NCI-H748 (cell line): ENCODE data around the gene TMOD1.
A peak's percentile ranks its signal among the peaks of the same experiment; 100 is the strongest.
"Not testable (repeated sequence)": the region's sequence is repeated elsewhere in the genome, so short reads cannot be mapped to it uniquely, and the experiment has no call there.

Experiments
- DNase-seq: peaks from one replicate; lab custom pipeline; 2025; ENCODE audit not compliant: unreplicated experiment; lab: John Stamatoyannopoulos, UW

The TMOD1 gene

GRCh38 chr9:97497558-97498375 is 3.7 kb upstream of the TMOD1 start:
- DNase-seq, result not testable (repeated sequence)

DNA sequence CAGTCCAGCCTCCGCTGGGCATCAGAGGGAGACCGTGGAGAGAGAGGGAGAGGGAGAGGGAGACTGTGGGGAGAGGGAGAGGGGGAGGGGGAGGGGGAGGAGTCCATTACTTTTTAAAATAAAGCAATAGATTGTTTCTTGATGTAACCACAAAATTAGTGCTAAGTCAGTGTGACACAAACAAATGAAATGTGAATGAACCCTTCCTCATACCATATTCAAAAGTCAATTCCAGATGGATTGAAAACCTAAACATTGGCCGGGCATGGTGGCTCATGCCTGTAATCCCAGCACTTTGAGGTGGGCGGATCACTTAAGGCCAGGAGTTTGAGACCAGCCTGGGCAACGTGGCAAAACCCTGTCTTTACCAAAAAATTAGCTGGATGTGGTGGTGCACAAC is 2.6 kb upstream of the TMOD1 start:
- DNase-seq, result not testable (repeated sequence)

GRCh38 chr9:97500263-97500662 is 1.2 kb upstream of the TMOD1 start:
- no peak for DNase-seq

DNA sequence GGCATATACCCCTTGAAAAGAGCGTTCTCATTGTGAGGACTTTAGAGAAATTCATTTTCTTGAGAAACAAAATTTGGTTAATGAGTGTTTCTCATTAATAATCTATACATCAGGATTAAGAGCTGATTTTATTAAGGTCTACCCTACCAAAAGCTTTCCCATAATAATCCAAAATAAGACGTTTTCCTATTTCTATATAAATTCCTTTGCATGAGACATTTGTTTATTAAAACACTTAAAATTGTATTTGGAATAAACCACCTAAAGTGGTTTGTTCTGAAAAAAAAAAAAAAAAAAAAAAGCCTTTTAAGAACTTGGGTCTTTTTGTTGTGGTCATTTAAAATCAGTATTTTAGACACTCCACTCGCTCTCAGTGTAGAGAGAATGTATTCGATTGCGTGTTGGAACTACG is 695 bp upstream of the TMOD1 start:
- no peak for DNase-seq

DNA sequence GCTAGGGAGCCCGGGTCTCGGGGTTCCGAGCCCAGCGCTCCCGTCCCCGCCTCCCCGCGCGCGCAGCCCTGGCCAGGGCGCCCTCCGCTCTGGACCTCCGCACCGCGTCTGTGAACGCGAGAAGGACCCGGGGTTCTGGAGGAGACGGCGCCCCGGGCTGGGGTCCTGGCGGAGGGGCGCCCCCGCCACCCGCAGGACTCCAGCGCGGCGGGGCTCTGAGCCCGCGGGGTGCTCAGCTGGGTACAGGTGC is 431 bp downstream of the TMOD1 start:
- peak; percentile 54 for DNase-seq

DNA sequence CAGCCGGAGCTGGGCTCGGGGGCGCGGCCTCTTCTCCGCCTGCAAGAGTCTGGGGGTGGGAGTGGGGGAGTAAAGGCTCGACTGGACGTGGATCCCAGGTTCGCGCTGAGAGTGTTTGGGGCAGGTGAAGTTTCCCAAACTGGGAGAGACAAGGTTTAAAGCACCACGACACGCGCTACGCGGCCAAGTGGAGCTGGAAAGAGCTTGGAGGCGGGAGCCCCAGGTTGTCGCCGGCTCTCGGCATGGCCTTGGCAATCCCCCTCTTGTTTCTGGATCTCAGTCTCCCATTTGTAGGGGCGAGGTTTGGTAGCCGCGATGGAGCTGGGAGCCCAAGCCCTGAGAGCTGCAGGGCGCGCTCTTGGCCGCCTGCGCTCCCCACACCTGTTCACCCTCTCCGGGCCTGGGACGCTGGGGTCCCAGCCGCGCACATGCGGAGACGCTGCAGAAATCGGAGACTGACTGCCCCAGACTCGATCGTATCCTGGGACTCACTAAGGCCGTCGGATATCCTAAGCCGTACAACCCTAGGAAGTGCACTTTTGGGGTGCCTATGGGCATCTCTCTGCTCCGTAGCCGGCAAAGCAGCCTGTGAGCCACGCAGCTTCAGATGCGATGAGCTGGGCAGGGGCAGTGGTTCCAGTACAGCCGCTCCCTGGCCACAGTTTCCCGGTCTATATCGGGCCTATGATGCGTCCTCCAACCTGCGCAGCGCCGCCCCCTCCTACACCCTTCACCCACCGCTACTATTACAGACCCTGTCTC is 937 bp downstream of the TMOD1 start:
- peak; percentile 31 for DNase-seq

GRCh38 chr9:97502984-97503861 is 1.8 kb downstream of the TMOD1 start:
- DNase-seq, result no peak

- DNase-seq, result no peak
Measured at GRCh38 chr9:97503862-97504210, 2.4 kb downstream of the TMOD1 start.

DNA sequence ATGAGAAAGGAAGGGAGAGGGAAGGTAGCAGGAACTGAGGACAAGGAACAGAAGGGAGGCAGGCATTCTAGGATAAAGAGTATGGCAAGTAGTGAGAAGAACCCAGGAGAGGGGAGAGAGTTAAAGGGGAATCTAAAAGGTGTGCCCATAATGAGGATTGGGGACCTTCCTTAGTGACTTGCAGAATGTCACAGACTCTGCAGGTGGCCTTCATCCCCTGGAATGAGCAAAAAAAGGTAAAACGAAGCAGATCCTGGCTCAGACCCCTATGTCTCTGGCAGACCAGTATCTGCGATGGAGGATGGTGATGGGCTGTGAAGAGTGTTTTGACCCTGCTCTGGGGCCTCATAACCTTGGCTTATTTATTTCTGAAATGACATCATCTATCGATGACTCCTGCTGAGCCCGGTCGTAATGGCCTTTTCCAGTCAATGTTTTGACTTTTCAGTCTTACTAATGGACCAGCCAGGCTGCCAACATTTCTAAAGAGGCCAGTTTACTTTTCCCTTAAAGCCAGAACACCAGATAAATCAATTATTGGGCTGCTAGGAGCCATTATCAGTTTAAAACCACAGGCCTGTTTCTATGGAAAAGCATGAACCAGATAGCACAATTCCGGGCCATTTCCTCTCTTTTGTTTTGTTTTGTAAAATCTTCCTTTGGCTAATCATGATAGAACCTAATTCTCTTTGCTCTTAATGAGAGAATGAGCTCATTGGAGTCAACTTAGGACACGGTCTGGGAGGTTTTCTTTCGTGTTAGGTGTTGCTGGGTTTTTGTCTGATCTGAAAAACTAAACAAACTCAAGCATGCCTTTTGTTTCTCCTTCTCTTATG is 3.1 kb downstream of the TMOD1 start:
- DNase-seq, result peak; percentile 58

DNA sequence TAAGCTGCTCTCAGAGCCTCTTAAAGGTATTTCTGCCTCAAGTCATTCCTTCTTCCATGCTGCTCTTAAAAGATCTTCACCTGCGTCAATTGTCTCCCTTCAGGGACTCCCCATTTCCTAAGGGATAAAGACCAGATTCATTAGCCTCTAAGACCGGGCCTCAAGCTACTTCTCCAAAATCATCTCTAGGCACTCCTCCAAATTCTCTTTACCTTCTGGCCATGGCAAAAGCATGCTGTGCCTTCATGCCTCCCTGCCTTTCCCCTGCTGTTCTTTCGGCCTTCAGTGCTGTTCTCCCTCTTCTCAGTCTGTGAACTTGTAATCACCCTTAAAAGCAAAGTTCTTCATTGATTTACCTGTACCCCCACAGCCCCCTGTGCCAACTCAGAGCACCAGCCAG is 4.4 kb downstream of the TMOD1 start:
- DNase-seq, result no peak

- DNase-seq, result no peak
Measured at GRCh38 chr9:97506306-97506705, 4.8 kb downstream of the TMOD1 start.

DNA sequence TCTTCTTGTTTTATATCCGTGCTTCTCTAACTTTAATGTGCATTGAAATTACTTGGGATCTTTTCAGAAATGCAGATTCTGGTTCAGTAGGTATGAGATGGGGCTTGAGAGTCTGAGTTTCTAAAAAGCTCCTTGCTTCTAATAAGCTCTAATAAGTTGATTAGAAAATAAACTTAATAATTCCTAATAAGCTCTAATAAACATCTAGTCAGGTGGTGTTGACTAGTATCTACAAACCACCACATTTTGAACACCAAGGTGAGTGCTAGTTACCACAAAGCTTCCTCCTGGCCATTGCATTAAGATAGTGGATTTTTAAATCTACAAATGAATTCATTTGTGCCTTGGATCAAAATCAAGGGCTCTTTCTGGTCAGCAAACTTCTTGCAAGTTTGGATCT is 5.3 kb downstream of the TMOD1 start:
- no peak for DNase-seq

DNA sequence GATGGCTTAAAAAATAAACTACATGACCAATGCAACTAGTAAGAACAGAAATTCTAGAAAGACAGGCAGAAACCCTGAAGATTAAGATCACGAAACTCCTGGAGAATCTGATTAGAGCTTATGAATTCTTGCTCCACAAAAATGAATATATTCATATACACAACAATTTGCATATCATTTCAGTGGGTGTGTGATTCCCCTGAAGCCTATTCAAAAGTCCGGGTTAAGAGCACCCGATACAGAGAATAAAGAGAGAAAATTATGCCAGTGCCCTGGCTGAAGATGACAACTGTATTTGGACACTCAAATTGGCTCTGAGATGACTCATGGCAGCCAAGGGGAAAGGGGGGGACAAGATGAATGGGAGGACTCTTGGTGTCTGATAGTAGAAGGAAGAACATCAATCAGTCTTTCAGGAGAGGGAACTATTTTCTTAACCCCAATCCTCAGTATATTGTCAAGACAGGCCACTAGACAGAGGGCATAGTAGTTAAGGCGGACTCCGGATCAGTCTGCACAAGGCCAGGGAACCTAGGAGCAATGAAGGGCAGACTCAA is 6.0 kb downstream of the TMOD1 start:
- DNase-seq, result no peak

GRCh38 chr9:97508852-97509251 is 7.4 kb downstream of the TMOD1 start:
- no peak for DNase-seq

DNA sequence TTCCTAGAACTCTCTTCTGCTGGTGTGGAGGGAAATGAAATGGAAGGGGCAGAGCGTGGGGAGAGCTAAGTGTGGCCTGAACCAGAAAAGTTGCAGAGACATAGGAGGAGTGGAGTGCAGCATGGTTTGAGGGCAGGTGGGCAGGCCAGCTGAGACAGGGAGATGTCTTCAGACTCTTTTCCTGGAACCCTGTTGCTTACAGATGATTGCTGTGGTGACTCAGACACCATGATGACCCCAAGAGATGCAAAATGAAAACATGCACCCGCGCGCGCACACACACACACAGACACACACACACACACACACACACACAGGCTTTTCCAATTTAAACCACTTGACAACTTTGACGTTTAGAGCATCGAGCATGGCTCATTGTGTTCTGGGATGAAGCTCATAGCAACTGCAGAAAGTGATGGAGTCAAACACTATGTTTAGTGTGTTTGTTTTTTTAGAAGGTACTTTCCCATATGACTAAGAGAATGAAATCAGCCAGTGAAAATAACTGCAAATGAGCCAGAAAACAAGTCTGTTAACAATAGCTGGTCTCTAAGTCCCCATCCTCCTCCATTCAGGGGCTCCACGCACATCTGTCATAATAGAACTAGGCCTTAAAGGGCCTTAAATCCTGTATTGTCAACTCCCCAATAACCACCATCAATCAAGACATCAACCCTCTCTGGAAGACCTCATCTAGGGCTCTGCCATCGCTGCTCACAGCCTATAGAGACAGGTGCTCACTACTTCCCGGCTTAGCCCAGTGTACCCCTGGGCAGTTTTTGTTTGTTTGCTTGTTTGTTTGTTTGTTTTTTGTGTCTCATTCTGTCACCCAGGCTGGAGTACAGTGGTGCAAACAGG is 9.6 kb downstream of the TMOD1 start:
- no peak for DNase-seq

GRCh38 chr9:97511655-97512427 is 10.4 kb downstream of the TMOD1 start:
- no peak for DNase-seq

GRCh38 chr9:97512966-97513560 is 11.6 kb downstream of the TMOD1 start:
- no peak for DNase-seq

DNA sequence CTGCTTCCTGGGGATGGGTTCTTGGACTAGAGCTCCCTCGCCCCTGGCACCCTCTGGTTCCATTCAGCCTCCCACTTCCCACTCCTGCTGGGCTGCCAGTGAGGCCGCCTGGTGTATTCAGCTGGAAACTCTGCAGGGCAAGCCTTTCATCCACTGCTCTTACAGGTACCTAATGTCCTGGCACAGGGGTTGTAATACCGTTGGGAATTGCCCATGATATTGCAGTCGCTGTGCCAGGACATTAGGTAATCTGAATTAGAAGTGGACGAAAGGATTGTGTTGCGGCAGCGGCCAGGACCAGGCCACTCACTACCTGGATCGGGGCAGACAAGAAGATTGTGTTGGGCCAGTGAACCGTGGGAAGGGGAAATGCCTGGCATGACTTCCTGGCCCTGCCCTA is 13.1 kb downstream of the TMOD1 start:
- no peak for DNase-seq

GRCh38 chr9:97515662-97516061 is 14.2 kb downstream of the TMOD1 start:
- no peak for DNase-seq
